ENCODE measurements around the gene TMEM131L.
A peak's percentile ranks its signal among the peaks of the same experiment; 100 is the strongest.

TMEM131L gene

GRCh38 chr4:153589703-153590595 lies 123.8 kb downstream of the TMEM131L start:
- TF ChIP-seq PAX5 (IDR thresholded peaks at IDR 0.05; ENCODE audit: insufficient read depth, low read length, severe bottlenecking): no peak
- TF ChIP-seq SPI1 (IDR thresholded peaks at IDR 0.05; ENCODE audit: low read depth, low read length): no peak
- TF ChIP-seq POLR2AphosphoS5 (IDR thresholded peaks at IDR 0.05; ENCODE audit: low read depth, low read length): no peak
- no peak for TF ChIP-seq TAF1 (IDR thresholded peaks at IDR 0.05; ENCODE audit: low read depth, low read length)
- no peak for TF ChIP-seq POLR2A (IDR thresholded peaks at IDR 0.05; ENCODE audit: low read depth, low read length)
- TF ChIP-seq POU2F2 (IDR thresholded peaks at IDR 0.05; ENCODE audit: low read depth, low read length): no peak
- FAIRE-seq (peak; percentile 5), DNase-seq (ENCODE audit: insufficient read length, low spot score) (no peak)

- FAIRE-seq (no peak), DNase-seq (ENCODE audit: insufficient read length, low spot score) (no peak)
- TF ChIP-seq PAX5 (IDR thresholded peaks at IDR 0.05; ENCODE audit: insufficient read depth, low read length, severe bottlenecking) (no peak), POU2F2 (IDR thresholded peaks at IDR 0.05; ENCODE audit: low read depth, low read length) (no peak), SPI1 (IDR thresholded peaks at IDR 0.05; ENCODE audit: low read depth, low read length) (no peak), POLR2A (IDR thresholded peaks at IDR 0.05; ENCODE audit: low read depth, low read length) (no peak), POLR2AphosphoS5 (IDR thresholded peaks at IDR 0.05; ENCODE audit: low read depth, low read length) (no peak), TAF1 (IDR thresholded peaks at IDR 0.05; ENCODE audit: low read depth, low read length) (no peak)
Observed at GRCh38 chr4:153591441-153591840, 125.3 kb downstream of the TMEM131L start.

DNA sequence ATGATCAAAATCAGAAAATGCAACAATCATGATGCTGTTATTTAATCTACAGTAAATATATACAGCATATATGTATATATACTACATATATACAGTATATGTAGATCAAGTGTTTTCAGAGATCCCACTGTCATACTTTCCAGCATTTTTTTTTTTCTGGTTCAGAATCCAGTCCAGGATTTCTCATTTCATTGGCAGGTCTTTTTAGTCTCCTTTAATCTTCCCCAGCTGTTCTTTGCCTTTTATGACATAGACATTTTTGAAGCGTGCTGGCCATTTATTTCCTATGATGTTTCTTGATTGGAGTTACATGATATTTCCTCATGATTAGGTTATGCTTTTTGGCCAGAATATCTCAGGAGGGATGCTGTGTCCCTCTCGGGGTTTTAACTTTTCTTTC lies 125.9 kb downstream of the TMEM131L start:
- FAIRE-seq (no peak), DNase-seq (ENCODE audit: insufficient read length, low spot score) (no peak)
- TF ChIP-seq PAX5 (IDR thresholded peaks at IDR 0.05; ENCODE audit: insufficient read depth, low read length, severe bottlenecking): no peak
- no peak for TF ChIP-seq SPI1 (IDR thresholded peaks at IDR 0.05; ENCODE audit: low read depth, low read length)
- TF ChIP-seq TAF1 (IDR thresholded peaks at IDR 0.05; ENCODE audit: low read depth, low read length): no peak
- no peak for TF ChIP-seq POLR2A (IDR thresholded peaks at IDR 0.05; ENCODE audit: low read depth, low read length)
- TF ChIP-seq POU2F2 (IDR thresholded peaks at IDR 0.05; ENCODE audit: low read depth, low read length): no peak
- TF ChIP-seq POLR2AphosphoS5 (IDR thresholded peaks at IDR 0.05; ENCODE audit: low read depth, low read length): no peak

- FAIRE-seq: no peak
- no peak for TF ChIP-seq PAX5 (IDR thresholded peaks at IDR 0.05; ENCODE audit: insufficient read depth, low read length, severe bottlenecking)
- TF ChIP-seq POLR2A (IDR thresholded peaks at IDR 0.05; ENCODE audit: low read depth, low read length): no peak
- no peak for TF ChIP-seq POU2F2 (IDR thresholded peaks at IDR 0.05; ENCODE audit: low read depth, low read length)
- no peak for TF ChIP-seq POLR2AphosphoS5 (IDR thresholded peaks at IDR 0.05; ENCODE audit: low read depth, low read length)
- TF ChIP-seq SPI1 (IDR thresholded peaks at IDR 0.05; ENCODE audit: low read depth, low read length): no peak
- TF ChIP-seq TAF1 (IDR thresholded peaks at IDR 0.05; ENCODE audit: low read depth, low read length): no peak
- DNase-seq (ENCODE audit: insufficient read length, low spot score): no peak
Observed at GRCh38 chr4:153593161-153593560, 127.0 kb downstream of the TMEM131L start.

GRCh38 chr4:153594210-153594609 lies 128.1 kb downstream of the TMEM131L start:
- DNase-seq (ENCODE audit: insufficient read length, low spot score) (no peak), FAIRE-seq (no peak)
- TF ChIP-seq TAF1 (IDR thresholded peaks at IDR 0.05; ENCODE audit: low read depth, low read length) (no peak), POLR2AphosphoS5 (IDR thresholded peaks at IDR 0.05; ENCODE audit: low read depth, low read length) (no peak)

- FAIRE-seq (peak; percentile 69), DNase-seq (ENCODE audit: insufficient read length, low spot score) (no peak)
- TF ChIP-seq POLR2AphosphoS5 (IDR thresholded peaks at IDR 0.05; ENCODE audit: low read depth, low read length) (no peak), POU2F2 (IDR thresholded peaks at IDR 0.05; ENCODE audit: low read depth, low read length) (no peak), POLR2A (IDR thresholded peaks at IDR 0.05; ENCODE audit: low read depth, low read length) (no peak), TAF1 (IDR thresholded peaks at IDR 0.05; ENCODE audit: low read depth, low read length) (no peak), PAX5 (IDR thresholded peaks at IDR 0.05; ENCODE audit: insufficient read depth, low read length, severe bottlenecking) (no peak), SPI1 (IDR thresholded peaks at IDR 0.05; ENCODE audit: low read depth, low read length) (no peak)
Observed at GRCh38 chr4:153595894-153596601, 129.9 kb downstream of the TMEM131L start.

DNA sequence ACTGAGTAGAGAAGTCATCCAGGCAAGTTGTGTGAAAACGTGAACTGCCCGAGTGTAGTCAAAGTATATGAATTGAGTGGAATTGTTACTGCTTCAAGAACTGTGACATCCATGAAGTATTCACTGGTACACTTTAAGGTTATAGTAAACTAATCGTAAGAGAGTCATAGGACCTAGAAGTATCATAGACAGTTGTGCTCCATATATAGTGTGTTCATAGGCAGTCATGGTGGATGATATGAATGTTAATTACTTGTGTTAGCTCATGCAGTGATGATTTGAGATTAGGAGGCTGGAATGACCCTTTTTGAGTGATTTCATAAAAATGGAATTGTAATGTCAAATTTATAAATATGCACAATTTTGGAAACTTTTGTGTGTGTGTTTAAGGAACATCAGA lies 136.6 kb downstream of the TMEM131L start:
- TF ChIP-seq TAF1 (IDR thresholded peaks at IDR 0.05; ENCODE audit: low read depth, low read length): no peak
- TF ChIP-seq POLR2A (IDR thresholded peaks at IDR 0.05; ENCODE audit: low read depth, low read length): no peak
- TF ChIP-seq POU2F2 (IDR thresholded peaks at IDR 0.05; ENCODE audit: low read depth, low read length): no peak
- TF ChIP-seq PAX5 (IDR thresholded peaks at IDR 0.05; ENCODE audit: insufficient read depth, low read length, severe bottlenecking): no peak
- TF ChIP-seq POLR2AphosphoS5 (IDR thresholded peaks at IDR 0.05; ENCODE audit: low read depth, low read length): no peak
- TF ChIP-seq SPI1 (IDR thresholded peaks at IDR 0.05; ENCODE audit: low read depth, low read length): no peak
- DNase-seq (ENCODE audit: insufficient read length, low spot score) (no peak), FAIRE-seq (no peak)

GRCh38 chr4:153603258-153603657 lies 137.1 kb downstream of the TMEM131L start:
- TF ChIP-seq PAX5 (IDR thresholded peaks at IDR 0.05; ENCODE audit: insufficient read depth, low read length, severe bottlenecking) (no peak), SPI1 (IDR thresholded peaks at IDR 0.05; ENCODE audit: low read depth, low read length) (no peak), POLR2A (IDR thresholded peaks at IDR 0.05; ENCODE audit: low read depth, low read length) (no peak), TAF1 (IDR thresholded peaks at IDR 0.05; ENCODE audit: low read depth, low read length) (no peak), POLR2AphosphoS5 (IDR thresholded peaks at IDR 0.05; ENCODE audit: low read depth, low read length) (no peak), POU2F2 (IDR thresholded peaks at IDR 0.05; ENCODE audit: low read depth, low read length) (no peak)
- DNase-seq (ENCODE audit: insufficient read length, low spot score) (no peak), FAIRE-seq (no peak)

- no peak for TF ChIP-seq TAF1 (IDR thresholded peaks at IDR 0.05; ENCODE audit: low read depth, low read length)
- TF ChIP-seq SPI1 (IDR thresholded peaks at IDR 0.05; ENCODE audit: low read depth, low read length): no peak
- TF ChIP-seq POLR2AphosphoS5 (IDR thresholded peaks at IDR 0.05; ENCODE audit: low read depth, low read length): no peak
- no peak for TF ChIP-seq POLR2A (IDR thresholded peaks at IDR 0.05; ENCODE audit: low read depth, low read length)
- TF ChIP-seq POU2F2 (IDR thresholded peaks at IDR 0.05; ENCODE audit: low read depth, low read length): no peak
- no peak for TF ChIP-seq PAX5 (IDR thresholded peaks at IDR 0.05; ENCODE audit: insufficient read depth, low read length, severe bottlenecking)
- no peak for DNase-seq (ENCODE audit: insufficient read length, low spot score)
- peak; percentile 28 for FAIRE-seq
Observed at GRCh38 chr4:153603835-153604234, 137.7 kb downstream of the TMEM131L start.
